Neural cell (in vitro differentiated cells): ENCODE results near the gene C9orf43. TPM values are rescaled to one million over a fixed set of nuclear protein-coding genes. Genes with fewer than 3 reads are reported as not detected.

Experiments
- H2AFZ ChIP-seq: fragments of 200-600, 300-800 bp; sonication (generic), shearing (Covaris generic); 2 replicates; pipeline ENCODE4 v1.6.0; 2014; ENCODE audit warnings: low read depth, mild to moderate bottlenecking, antibody characterized with exemption, low read length, moderate library complexity
- H3F3A ChIP-seq: fragments of 200-600 bp; shearing (Covaris generic); 2 replicates; pipeline ENCODE4 v1.6.1; 2016; ENCODE audit warnings: mild to moderate bottlenecking, moderate library complexity, mixed read lengths, antibody characterized with exemption, low read length; ENCODE audit not compliant: insufficient read depth, poor library complexity, severe bottlenecking
- H3K27ac ChIP-seq: fragments of 200-600, 300-800 bp; sonication (generic), shearing (Covaris generic); 2 replicates; pipeline ENCODE4 v1.5.1; 2014; ENCODE audit warnings: mild to moderate bottlenecking, low read length, moderate library complexity
- H3K27me3 ChIP-seq: fragments of 300-800, 200-600 bp; sonication (generic), shearing (Covaris generic); 2 replicates; pipeline ENCODE4 v1.6.0; 2014; ENCODE audit warnings: mild to moderate bottlenecking, low read depth, low read length, moderate library complexity; ENCODE audit not compliant: insufficient read depth
- H3K36me3 ChIP-seq: fragments of 300-800, 200-600 bp; sonication (generic), shearing (Covaris generic); 2 replicates; pipeline ENCODE4 v1.5.1; 2014; ENCODE audit warnings: mild to moderate bottlenecking, antibody characterized with exemption, low read length, moderate library complexity; ENCODE audit not compliant: insufficient read depth
- H3K4me2 ChIP-seq: fragments of 300-800, 200-600 bp; sonication (generic), shearing (Covaris generic); 2 replicates; pipeline ENCODE4 v1.6.0; 2014; ENCODE audit warnings: mild to moderate bottlenecking, low read length
- H3K4me3 ChIP-seq: fragments of 300-800, 200-600 bp; sonication (generic), shearing (Covaris generic); 2 replicates; pipeline ENCODE4 v1.5.1; 2014; ENCODE audit warnings: mild to moderate bottlenecking, low read length, moderate library complexity
- H3K79me2 ChIP-seq: fragments of 200-600 bp; shearing (Covaris generic); replicated peaks from 2 replicates; pipeline ENCODE4 v1.6.0; 2014; ENCODE audit warnings: mild to moderate bottlenecking, low read length, moderate library complexity; ENCODE audit not compliant: insufficient read depth
- H3K9ac ChIP-seq: fragments of 300-800, 200-600 bp; sonication (generic), shearing (Covaris generic); 2 replicates; pipeline ENCODE4 v1.6.1; 2016; ENCODE audit warnings: mild to moderate bottlenecking, low read length, mixed read lengths
- H3K9me2 ChIP-seq: fragments of 200-600 bp; shearing (Covaris generic); 2 replicates; pipeline ENCODE4 v1.6.1; 2016; ENCODE audit warnings: mild to moderate bottlenecking, low read length, mixed read lengths; ENCODE audit not compliant: insufficient read depth
- H3K9me3 ChIP-seq: fragments of 200-600, 300-800 bp; sonication (generic), shearing (Covaris generic); 2 replicates; pipeline ENCODE4 v1.6.1; 2016; ENCODE audit warnings: mild to moderate bottlenecking, mixed run types, low read length, moderate library complexity, mixed read lengths
- H4K20me1 ChIP-seq: fragments of 200-600 bp; shearing (Covaris generic); 2 replicates; pipeline ENCODE4 v1.6.1; 2016; ENCODE audit warnings: mild to moderate bottlenecking, mixed run types; ENCODE audit not compliant: insufficient read depth
- CTCF ChIP-seq: fragments of 450-650 bp; IDR thresholded peaks from 2 replicates; pipeline ENCODE4 v1.5.1; 2014; ENCODE audit warnings: antibody characterized with exemption, mild to moderate bottlenecking, moderate library complexity; ENCODE audit not compliant: poor library complexity, severe bottlenecking
- EP300 ChIP-seq: fragments of 450-650 bp; conservative IDR thresholded peaks from 2 replicates; pipeline ENCODE4 v1.6.1; 2014; ENCODE audit warnings: antibody characterized with exemption, mild to moderate bottlenecking, moderate library complexity; ENCODE audit not compliant: poor library complexity, severe bottlenecking
- EZH2 ChIP-seq: fragments of 200-600, 300-800 bp; shearing (Covaris generic), sonication (generic); IDR thresholded peaks from 2 replicates; pipeline ENCODE4 v1.6.1; 2014; ENCODE audit warnings: antibody characterized with exemption, low read length, borderline replicate concordance, mild to moderate bottlenecking; ENCODE audit not compliant: insufficient read depth, poor library complexity, severe bottlenecking
- MXI1 ChIP-seq: fragments of 450-650 bp; conservative IDR thresholded peaks from 2 replicates; pipeline ENCODE4 v1.6.1; 2014; ENCODE audit warnings: antibody characterized with exemption, mild to moderate bottlenecking; ENCODE audit not compliant: poor library complexity, severe bottlenecking
- POLR2AphosphoS5 ChIP-seq: IDR thresholded peaks from 2 replicates; pipeline ENCODE4 v1.6.1; 2012
- RAD21 ChIP-seq: fragments of 450-650 bp; conservative IDR thresholded peaks from 2 replicates; pipeline ENCODE4 v1.6.1; 2014; ENCODE audit warnings: antibody characterized with exemption, mild to moderate bottlenecking, moderate library complexity
- REST ChIP-seq: IDR thresholded peaks from 2 replicates; pipeline ENCODE4 v1.6.1; 2012; ENCODE audit warnings: borderline replicate concordance
- SMC3 ChIP-seq: fragments of 450-650 bp; conservative IDR thresholded peaks from 2 replicates; pipeline ENCODE4 v1.6.1; 2014; ENCODE audit warnings: antibody characterized with exemption, mild to moderate bottlenecking, moderate library complexity; ENCODE audit not compliant: poor library complexity
- TAF1 ChIP-seq: IDR thresholded peaks from 2 replicates; pipeline ENCODE4 v1.6.1; 2012; ENCODE audit warnings: low read depth
- polyA plus RNA-seq: library from polyadenylated mRNA; depleted of rRNA; stranded (reverse); fragments of >200 nt; gene quantifications from 2 replicates; pipeline ENCODE4 v1.2.3, GENCODE V29; 2014

Gene C9orf43
- polyA plus RNA-seq, 1 donor from 2014 or later = 0.33 TPM

- Histone ChIP-seq H3K27ac (no peak overlapping the region), H3K79me2 (no peaks in the 10 kb centered on the region), H3K4me3 (no peak overlapping the region), H2AFZ (no peak overlapping the region), H3K9me3 (no peaks in the 10 kb centered on the region), H4K20me1 (no peaks in the 10 kb centered on the region), H3K9ac (no peak overlapping the region), H3K4me2 (no peak overlapping the region), H3K27me3 (no peaks in the 10 kb centered on the region), H3K9me2 (no peaks in the 10 kb centered on the region), H3F3A (no peaks in the 10 kb centered on the region), H3K36me3 (no peaks in the 10 kb centered on the region)
- TF ChIP-seq RAD21 = no peak
- TF ChIP-seq TAF1 = no peak
- TF ChIP-seq POLR2AphosphoS5 = no peak
- no peak for TF ChIP-seq MXI1
- no peak for TF ChIP-seq EP300
- TF ChIP-seq SMC3 = no peak
- TF ChIP-seq REST = no peak
- no peak for TF ChIP-seq EZH2
- TF ChIP-seq CTCF = no peak
Observed at GRCh38 chr9:113416149-113416721, 5.7 kb downstream of the C9orf43 start.

- Histone ChIP-seq H3K9ac (no peak overlapping the region), H3K79me2 (no peaks in the 10 kb centered on the region), H3K4me3 (no peak overlapping the region), H3K36me3 (no peaks in the 10 kb centered on the region), H3K9me2 (no peaks in the 10 kb centered on the region), H3K27ac (no peak overlapping the region), H3K9me3 (no peaks in the 10 kb centered on the region), H3K27me3 (no peaks in the 10 kb centered on the region), H3F3A (no peaks in the 10 kb centered on the region), H4K20me1 (no peaks in the 10 kb centered on the region), H3K4me2 (no peak overlapping the region), H2AFZ (no peak overlapping the region)
- TF ChIP-seq MXI1 (no peak), EZH2 (no peak), TAF1 (no peak), RAD21 (no peak), EP300 (no peak), REST (no peak), POLR2AphosphoS5 (no peak)
Observed at GRCh38 chr9:113417370-113417769, 6.8 kb downstream of the C9orf43 start.
